Keratinocyte (primary cell): ENCODE data around the gene C14orf93.
"Not testable (repeated sequence)": the region's sequence is repeated elsewhere in the genome, so short reads cannot be mapped to it uniquely, and the experiment has no call there.

Experiments used
- EZH2 ChIP-seq: IDR thresholded peaks from one replicate; pipeline ENCODE4 v1.6.1; 2012; ENCODE audit warnings: inconsistent platforms, mild to moderate bottlenecking, low read length, moderate library complexity
- TF ChIP-seq, protein P1 (sequence below), 3 experiments: IDR thresholded peaks in 1 of 3; conservative IDR thresholded peaks in 1 of 3; optimal IDR thresholded peaks in 1 of 3; 2 replicates in 2 of 3; 3 replicates in 1 of 3; pipeline versions ENCODE3 to v1.5.1; 2011; ENCODE audit warnings: low read length in 3 of 3, mild to moderate bottlenecking in 3 of 3, moderate library complexity in 2 of 3, control low read depth in 1 of 3, inconsistent platforms in 1 of 3; ENCODE audit not compliant: insufficient read depth in 2 of 3; ENCODE audit errors: extremely low read depth in 1 of 3

DNA sequence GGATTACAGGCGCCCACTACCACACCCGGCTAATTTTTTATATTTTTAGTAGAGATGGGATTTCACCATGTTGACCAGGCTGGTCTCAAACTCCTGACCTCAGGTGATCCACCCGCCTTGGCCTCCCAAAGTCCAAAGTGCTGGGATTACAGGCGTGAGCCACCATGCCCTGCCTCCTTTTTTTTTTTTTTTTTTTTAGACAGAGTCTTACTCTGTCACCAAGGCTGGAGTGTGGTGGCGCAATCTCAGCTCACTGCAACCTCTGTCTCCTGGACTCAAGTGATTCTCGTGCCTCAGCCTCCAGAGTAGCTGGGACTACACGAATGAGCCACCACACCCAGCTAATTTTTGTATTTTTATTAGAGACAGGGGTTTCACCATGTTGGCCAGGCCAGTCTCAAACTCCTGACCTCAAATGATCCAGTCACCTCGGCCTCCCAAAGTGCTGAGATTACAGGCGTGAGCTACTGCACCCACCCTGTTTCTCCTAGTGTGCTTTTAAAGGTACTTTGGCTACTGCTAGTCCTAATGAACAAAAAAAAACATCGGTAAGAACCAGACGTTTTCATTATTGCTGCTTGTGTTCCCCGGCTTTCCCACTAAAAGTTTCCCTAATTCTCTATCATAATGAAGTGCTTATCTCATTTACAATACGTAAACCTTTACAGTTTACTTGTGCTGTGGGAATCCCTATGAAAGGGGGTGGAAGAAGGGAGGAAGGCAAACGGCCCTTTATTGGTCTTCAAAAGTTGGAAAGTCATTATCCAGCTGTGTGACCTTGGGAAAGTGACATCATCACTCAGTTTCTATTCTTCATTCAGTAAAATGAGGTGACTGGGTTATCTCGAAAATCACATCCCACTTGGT, 43.8 kb downstream of the C14orf93 start:
- TF ChIP-seq, protein P1, sequence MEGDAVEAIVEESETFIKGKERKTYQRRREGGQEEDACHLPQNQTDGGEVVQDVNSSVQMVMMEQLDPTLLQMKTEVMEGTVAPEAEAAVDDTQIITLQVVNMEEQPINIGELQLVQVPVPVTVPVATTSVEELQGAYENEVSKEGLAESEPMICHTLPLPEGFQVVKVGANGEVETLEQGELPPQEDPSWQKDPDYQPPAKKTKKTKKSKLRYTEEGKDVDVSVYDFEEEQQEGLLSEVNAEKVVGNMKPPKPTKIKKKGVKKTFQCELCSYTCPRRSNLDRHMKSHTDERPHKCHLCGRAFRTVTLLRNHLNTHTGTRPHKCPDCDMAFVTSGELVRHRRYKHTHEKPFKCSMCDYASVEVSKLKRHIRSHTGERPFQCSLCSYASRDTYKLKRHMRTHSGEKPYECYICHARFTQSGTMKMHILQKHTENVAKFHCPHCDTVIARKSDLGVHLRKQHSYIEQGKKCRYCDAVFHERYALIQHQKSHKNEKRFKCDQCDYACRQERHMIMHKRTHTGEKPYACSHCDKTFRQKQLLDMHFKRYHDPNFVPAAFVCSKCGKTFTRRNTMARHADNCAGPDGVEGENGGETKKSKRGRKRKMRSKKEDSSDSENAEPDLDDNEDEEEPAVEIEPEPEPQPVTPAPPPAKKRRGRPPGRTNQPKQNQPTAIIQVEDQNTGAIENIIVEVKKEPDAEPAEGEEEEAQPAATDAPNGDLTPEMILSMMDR (optimal IDR thresholded peaks at IDR 0.05 in 1 of 3, IDR thresholded peaks at IDR 0.05 in 1 of 3, conservative IDR thresholded peaks at IDR 0.05 in 1 of 3; ENCODE audit: extremely low read depth in 1 of 3, insufficient read depth in 2 of 3, low read length in 3 of 3), result not testable (repeated sequence)
- TF ChIP-seq EZH2, result not testable (repeated sequence)
